Astrocyte of the spinal cord (primary cell): Measurements from ENCODE around the gene GNAO1.

Experiments used
- DNase-seq: peaks from one replicate; pipeline ENCODE4 v3.0.0; 2011; ENCODE audit warnings: low read depth, low spot score
- H3K4me3 ChIP-seq: 2 replicates; pipeline ENCODE4 v1.5.1; 2011; ENCODE audit warnings: low read depth, mild to moderate bottlenecking, low read length, moderate library complexity
- CTCF ChIP-seq: IDR thresholded peaks from 2 replicates; pipeline ENCODE4 v1.5.1; 2012; ENCODE audit warnings: low read depth, mild to moderate bottlenecking, low read length, inconsistent platforms
- in situ Hi-C: cut with HindIII; loops from 2 replicates; pipeline ENCODE4 v1.10.0; 2017; ENCODE audit warnings: low sequenced_read_pairs

GNAO1 gene

GRCh38 chr16:56344518-56345405 lies 153.5 kb downstream of the GNAO1 start:
- no peak for TF ChIP-seq CTCF
- DNase-seq: no peak
- no peak overlapping the region for H3K4me3 ChIP-seq
- in situ Hi-C loops: no loop called here

GRCh38 chr16:56345406-56346050 lies 154.2 kb downstream of the GNAO1 start:
- H3K4me3 ChIP-seq: no peak overlapping the region
- no peak for TF ChIP-seq CTCF
- in situ Hi-C loops: no loop called here
- DNase-seq: no peak

- TF ChIP-seq CTCF: no peak
- in situ Hi-C loops: no loop called here
- no peak overlapping the region for H3K4me3 ChIP-seq
- no peak for DNase-seq
Observed at GRCh38 chr16:56346131-56346890, 155.0 kb downstream of the GNAO1 start.

GRCh38 chr16:56347166-56347565 lies 155.9 kb downstream of the GNAO1 start:
- TF ChIP-seq CTCF: no peak
- in situ Hi-C loops: no loop called here
- H3K4me3 ChIP-seq: no peak overlapping the region
- DNase-seq: no peak

GRCh38 chr16:56347670-56348069 lies 156.4 kb downstream of the GNAO1 start:
- no peak for DNase-seq
- in situ Hi-C loops: no loop called here
- no peak overlapping the region for H3K4me3 ChIP-seq
- TF ChIP-seq CTCF: no peak
